Dermis microvascular lymphatic vessel endothelial cell (primary cell): ENCODE measurements around the gene IMMP1L. TPM values are rescaled to one million over a fixed set of nuclear protein-coding genes. Genes with fewer than 3 reads are reported as not detected.

Experiments used
- DNase-seq, 2 donors: peaks; one replicate each; pipeline versions ENCODE4 v3.0.0 to v3.0.0-alpha.2; 2010; ENCODE audit warnings: low read depth in 2 of 2
- total RNA-seq: library from RNA; depleted of rRNA; stranded (reverse); fragments of >200 nt; gene quantifications from 2 replicates; pipeline ENCODE4 v1.2.1, GENCODE V29; 2014

Gene IMMP1L
- total RNA-seq, 1 donor from 2014 or later = 9.4 TPM

GRCh38 chr11:31477528-31478222, 31.7 kb downstream of the IMMP1L start:
- DNase-seq = no peak

DNA sequence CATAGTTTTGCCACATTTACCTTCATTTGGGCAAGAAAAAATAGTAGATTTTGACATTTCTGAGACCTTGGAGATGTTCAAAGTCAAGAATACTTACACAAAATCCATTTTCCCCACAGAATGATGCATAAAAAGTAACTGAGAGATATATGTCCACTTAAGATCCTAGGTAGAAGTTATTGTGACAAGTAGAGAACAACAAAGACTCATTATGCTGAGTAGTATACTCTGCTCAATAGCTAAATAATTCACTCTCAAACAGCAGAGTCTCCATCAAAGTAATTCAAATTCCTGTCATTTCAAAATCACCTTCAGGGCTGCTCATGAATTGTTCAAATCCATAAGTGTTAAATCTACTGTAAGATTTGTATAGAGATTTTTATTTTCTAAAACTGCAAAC, 35.3 kb downstream of the IMMP1L start:
- no peak for DNase-seq

- DNase-seq = no peak
These were observed 45.0 kb downstream of the IMMP1L start for GRCh38 chr11:31464436-31464835.

DNA sequence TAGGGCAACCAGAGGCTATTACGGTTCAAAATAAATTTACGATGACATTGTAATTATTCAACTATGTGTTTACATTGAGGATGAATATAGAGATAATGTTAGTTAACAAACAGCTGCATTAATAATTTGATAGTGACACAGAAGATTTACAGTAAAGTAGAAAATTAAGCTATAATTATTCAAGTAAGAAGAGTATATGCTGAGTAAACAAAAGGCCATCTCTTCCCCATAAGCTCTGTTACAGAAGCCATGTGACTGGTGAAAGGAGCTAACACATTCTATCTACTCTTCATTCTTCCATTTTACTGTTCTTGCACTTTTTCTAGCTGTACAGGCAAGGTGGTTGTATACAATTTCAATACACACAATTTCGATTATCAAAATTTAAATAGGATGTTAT, 54.2 kb downstream of the IMMP1L start:
- DNase-seq = no peak

GRCh38 chr11:31450841-31451240, 58.6 kb downstream of the IMMP1L start:
- DNase-seq = no peak

- no peak for DNase-seq
These were observed 60.4 kb downstream of the IMMP1L start for GRCh38 chr11:31449040-31449439.

GRCh38 chr11:31445621-31446020, 63.8 kb downstream of the IMMP1L start:
- DNase-seq = no peak

DNA sequence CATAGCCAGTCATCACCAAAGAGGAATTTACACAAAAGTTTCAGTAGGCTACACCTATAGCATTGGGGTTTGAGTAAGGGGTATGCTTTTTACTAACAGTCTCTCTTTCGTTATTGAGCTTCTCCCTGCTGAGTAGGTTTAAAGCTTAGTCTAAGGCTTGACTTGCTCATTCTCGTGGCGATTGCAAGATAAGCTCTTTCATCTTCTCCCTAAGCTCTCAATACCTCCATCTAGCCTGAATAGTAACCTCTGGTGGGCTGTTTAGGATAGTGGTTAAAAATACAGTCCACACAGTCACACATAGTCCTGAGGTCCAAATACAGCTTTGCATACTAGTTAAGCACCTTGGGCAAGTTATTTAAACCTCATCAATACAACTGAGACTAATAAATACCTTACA, 65.6 kb downstream of the IMMP1L start:
- no peak for DNase-seq

DNA sequence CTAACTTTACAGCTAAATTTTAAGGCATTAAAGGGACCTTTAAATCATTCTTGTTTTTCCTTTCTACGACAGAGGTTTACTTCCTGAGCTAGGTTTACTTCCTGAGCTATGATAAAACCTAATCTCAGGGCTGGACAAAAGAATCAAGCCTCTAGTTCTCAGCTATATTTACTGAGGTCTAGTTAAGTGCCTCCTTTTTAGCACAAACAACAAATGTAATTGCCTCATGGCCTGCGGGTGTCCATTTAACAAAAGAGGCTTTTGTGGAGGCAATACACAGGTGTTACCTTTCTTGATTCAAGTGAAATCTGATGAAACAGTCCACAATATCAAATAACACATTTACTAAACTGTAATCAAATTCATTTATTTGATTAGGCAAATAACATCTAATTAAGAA, 67.3 kb downstream of the IMMP1L start:
- DNase-seq = peak in 1 of 2 donors; percentile 2

DNA sequence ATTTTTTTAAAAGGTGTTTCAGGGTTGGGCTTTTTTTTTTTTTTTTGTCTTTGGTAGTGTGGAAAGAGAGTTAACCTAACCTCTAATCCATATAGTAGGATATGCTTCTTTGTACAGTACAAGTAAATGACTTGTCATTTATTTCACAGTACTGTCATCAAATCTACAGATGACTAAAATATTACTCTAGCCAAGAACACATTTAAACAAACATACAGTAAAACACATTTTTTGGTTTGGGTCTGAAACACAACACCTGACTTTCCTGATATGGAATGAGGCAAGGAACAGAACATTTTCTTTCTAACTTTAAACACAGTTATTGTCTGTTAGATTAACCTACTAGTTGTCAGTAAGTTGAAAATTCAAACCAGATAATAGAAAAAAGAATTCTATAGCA, 68.1 kb downstream of the IMMP1L start:
- no peak for DNase-seq

DNA sequence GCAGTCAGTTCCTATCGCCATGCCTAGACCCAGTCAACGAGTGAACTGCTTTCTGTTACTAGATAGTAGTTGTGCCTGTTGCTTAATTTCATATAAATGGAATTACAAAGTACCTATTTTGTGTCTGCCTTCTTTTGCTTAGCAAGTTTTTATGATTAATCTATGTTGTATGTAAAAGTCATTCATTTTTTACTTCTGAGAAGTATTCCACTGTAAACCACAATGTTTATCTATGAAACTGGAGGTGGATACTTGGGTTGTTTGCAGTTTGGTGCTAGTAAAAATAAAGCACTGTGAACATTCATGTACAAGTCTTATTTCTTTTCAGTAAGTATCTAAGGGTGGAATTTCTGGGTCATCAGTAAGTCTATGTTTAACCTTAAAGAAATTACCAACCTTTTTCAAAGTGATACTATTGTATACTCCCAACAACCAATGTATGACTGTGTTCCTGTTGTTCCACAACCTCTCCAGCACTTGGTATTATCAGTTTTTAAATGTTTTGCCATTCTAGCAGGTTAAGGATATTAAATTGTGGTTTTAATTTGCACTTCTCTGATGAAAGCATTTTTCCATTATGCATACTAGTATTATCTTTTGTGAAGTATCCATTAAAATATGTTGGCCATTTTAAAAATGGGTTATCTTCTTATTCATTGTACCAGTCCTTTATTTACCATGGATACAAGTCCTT, 71.5 kb downstream of the IMMP1L start:
- no peak for DNase-seq

DNA sequence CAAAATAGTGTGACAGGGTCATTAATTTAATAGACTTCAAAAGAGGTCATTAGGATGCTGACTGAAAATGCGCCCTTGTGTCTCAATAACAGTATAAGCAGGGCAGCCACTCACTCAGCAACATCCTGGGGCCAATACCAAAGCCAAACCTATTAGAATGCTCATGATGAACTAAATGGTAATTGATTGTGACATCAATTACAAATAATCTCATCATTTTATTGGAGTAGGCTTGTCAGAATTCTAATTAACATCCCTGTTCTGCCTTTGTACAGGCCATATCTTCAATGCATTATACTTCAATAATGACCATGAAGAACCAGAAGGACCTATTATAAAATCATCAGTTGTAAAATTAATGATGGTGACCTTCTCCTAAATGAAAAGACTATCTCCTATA, 75.6 kb downstream of the IMMP1L start:
- DNase-seq = no peak

GRCh38 chr11:31424652-31425051, 84.8 kb downstream of the IMMP1L start:
- DNase-seq = no peak

GRCh38 chr11:31422703-31423102, 86.7 kb downstream of the IMMP1L start:
- DNase-seq = no peak

GRCh38 chr11:31421820-31422219, 87.6 kb downstream of the IMMP1L start:
- DNase-seq = no peak

DNA sequence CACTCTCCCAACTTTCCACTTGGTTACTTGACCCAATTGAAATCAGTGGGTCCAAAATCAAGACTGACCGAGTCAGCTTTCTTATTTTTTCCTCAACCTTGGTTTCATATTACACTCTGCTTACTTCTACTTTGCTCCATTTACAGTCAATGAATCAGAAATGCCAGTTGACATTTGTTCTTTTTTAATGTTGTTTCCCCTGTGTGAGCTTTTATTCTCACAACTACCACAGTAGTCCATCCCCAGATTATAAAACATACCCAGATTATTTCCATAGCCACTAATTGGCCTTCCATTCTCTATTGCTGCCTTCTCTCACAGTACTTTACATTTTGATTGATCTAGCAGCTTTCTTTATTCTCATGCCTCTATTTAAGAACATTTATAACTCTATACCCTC, 89.8 kb downstream of the IMMP1L start:
- no peak for DNase-seq

GRCh38 chr11:31419138-31419537, 90.3 kb downstream of the IMMP1L start:
- no peak for DNase-seq

DNA sequence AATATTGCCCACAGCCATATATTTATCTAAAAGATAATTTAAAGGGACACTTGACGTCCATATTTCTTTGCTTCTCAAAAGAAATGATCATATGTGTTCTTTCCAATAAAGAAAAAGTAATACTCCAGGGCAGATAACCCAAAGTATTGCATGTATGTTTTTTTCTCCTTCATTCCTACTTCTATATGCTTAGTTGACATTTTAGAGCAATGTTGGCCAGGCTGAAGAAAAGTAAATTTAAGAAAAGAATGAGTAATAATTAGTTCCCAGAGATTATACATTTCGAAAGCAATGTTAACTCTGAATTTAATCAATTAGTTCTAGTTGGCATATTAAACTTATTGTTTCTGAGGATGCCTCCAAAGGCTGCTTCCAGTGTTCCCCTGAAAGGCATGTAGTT, 91.6 kb downstream of the IMMP1L start:
- no peak for DNase-seq

GRCh38 chr11:31417357-31417756, 92.1 kb downstream of the IMMP1L start:
- DNase-seq = no peak

DNA sequence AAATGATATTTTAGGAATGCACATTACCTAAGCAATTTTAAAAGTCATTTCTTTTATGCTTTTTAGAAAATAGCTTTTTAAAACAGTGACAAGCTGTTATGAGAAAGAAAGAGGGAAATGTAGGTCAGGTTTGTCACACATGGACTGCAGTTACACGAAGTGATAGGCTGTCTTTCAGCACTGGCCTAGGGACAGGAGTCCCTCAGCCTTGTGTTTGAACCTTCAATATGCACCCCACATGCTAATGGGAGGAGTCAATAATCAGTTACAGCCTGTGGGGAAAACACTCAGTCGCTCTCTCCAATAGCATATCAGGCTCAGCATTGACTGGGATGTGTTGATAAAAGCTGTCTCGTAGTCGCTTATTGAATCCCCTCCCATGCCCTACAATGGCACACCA, 94.0 kb downstream of the IMMP1L start:
- no peak for DNase-seq

DNA sequence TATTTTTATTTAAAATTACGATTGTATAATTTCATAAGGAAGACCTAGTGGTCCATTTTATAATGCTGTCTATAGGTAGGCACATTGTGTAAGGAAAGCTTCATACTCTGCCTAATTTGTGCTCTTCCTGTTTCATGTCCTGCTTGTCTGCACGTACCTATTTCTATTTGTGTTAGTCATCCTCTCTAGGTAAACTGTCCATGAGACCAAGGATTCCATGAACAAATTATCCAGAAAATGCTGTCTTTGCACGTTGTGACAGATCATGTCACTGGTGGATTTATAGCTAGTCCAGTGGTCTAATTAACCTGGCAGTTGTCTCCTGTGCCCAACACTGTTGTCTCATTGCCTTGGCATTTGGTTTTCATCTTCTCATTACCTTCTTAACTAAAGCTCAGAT, 95.1 kb downstream of the IMMP1L start:
- DNase-seq = no peak

- no peak for DNase-seq
These were observed 96.5 kb downstream of the IMMP1L start for GRCh38 chr11:31412946-31413345.

- no peak for DNase-seq
These were observed 101.2 kb downstream of the IMMP1L start for GRCh38 chr11:31408201-31408600.
